CD14-positive monocyte (primary cell): ENCODE measurements around the gene TXNDC17. TPM values are rescaled to one million over a fixed set of nuclear protein-coding genes. Genes with fewer than 3 reads are reported as not detected.

Experiments used
- DNase-seq, 3 donors: peaks; one replicate each; pipeline ENCODE4 v3.0.0-alpha.2; 2011 to 2022
- H2AFZ ChIP-seq: 2 replicates; pipeline ENCODE4 v1.6.0; 2012; ENCODE audit warnings: mild to moderate bottlenecking, low read depth, low read length, inconsistent platforms; ENCODE audit not compliant: insufficient read depth, poor library complexity, severe bottlenecking
- H3K27ac ChIP-seq, 2 donors: 1 replicate in 1 of 2; 2 replicates in 1 of 2; pipeline ENCODE4 v1.5.1; 2012 to 2013; ENCODE audit warnings: low read length in 2 of 2, control low read depth in 1 of 2, inconsistent platforms in 1 of 2, low read depth in 1 of 2, mild to moderate bottlenecking in 1 of 2
- H3K27me3 ChIP-seq, 2 donors: one replicate each; pipeline versions ENCODE4 v1.6.0 to v1.6.1; 2011 to 2013; ENCODE audit warnings: low read length in 2 of 2; ENCODE audit not compliant: control insufficient read depth in 2 of 2, insufficient read depth in 2 of 2
- H3K36me3 ChIP-seq, 2 donors: replicated peaks in 1 of 2; 1 replicate in 1 of 2; 2 replicates in 1 of 2; pipeline versions ENCODE4 v1.5.1 to v1.6.1; 2012 to 2013; ENCODE audit warnings: low read length in 2 of 2, control low read depth in 1 of 2, inconsistent platforms in 1 of 2, mild to moderate bottlenecking in 1 of 2; ENCODE audit not compliant: insufficient read depth in 2 of 2, control insufficient read depth in 1 of 2
- H3K4me1 ChIP-seq, 2 donors: 1 replicate in 1 of 2; 2 replicates in 1 of 2; pipeline versions ENCODE4 v1.5.1 to v1.6.1; 2012 to 2013; ENCODE audit warnings: low read length in 2 of 2, control low read depth in 1 of 2, inconsistent platforms in 1 of 2, mild to moderate bottlenecking in 1 of 2, moderate library complexity in 1 of 2; ENCODE audit not compliant: insufficient read depth in 2 of 2, control insufficient read depth in 1 of 2
- H3K4me2 ChIP-seq: replicated peaks from 2 replicates; pipeline ENCODE3; 2012; ENCODE audit warnings: low read length, moderate library complexity, mild to moderate bottlenecking; ENCODE audit not compliant: poor library complexity, severe bottlenecking; ENCODE audit errors: extremely low read depth
- H3K4me3 ChIP-seq, 3 experiments: fragments of 200-600 bp in 1 of 3; sonication (generic) in 1 of 3; replicated peaks in 1 of 3; 1 replicate in 2 of 3; 2 replicates in 1 of 3; pipeline ENCODE4 v1.5.1; 2011 to 2013; ENCODE audit warnings: low read length in 3 of 3, mild to moderate bottlenecking in 3 of 3, control low read depth in 2 of 3, low read depth in 2 of 3, inconsistent platforms in 1 of 3, moderate library complexity in 1 of 3
- H3K79me2 ChIP-seq: 2 replicates; pipeline ENCODE4 v1.6.0; 2012; ENCODE audit warnings: mild to moderate bottlenecking, control low read depth, inconsistent platforms, low read length, moderate library complexity; ENCODE audit not compliant: insufficient read depth
- H3K9ac ChIP-seq: 2 replicates; pipeline ENCODE4 v1.6.0; 2017; ENCODE audit warnings: low read length, mild to moderate bottlenecking; ENCODE audit not compliant: insufficient read depth, poor library complexity, severe bottlenecking
- H3K9me3 ChIP-seq, 2 donors: replicated peaks in 1 of 2; 1 replicate in 1 of 2; 2 replicates in 1 of 2; pipeline versions ENCODE4 v1.5.1 to v1.6.1; 2012 to 2013; ENCODE audit warnings: low read length in 2 of 2, control low read depth in 1 of 2; ENCODE audit not compliant: control insufficient read depth in 1 of 2, insufficient read depth in 1 of 2
- H4K20me1 ChIP-seq: 2 replicates; pipeline ENCODE4 v1.6.0; 2012; ENCODE audit warnings: mild to moderate bottlenecking, low read length, control low read depth, moderate library complexity; ENCODE audit not compliant: insufficient read depth
- H3K27ac Mint-ChIP-seq, 7 donors: one replicate each; pipeline ENCODE4 v1.8.0; 2020; ENCODE audit warnings: mild to moderate bottlenecking in 7 of 7, mixed read lengths in 7 of 7, moderate library complexity in 6 of 7, inconsistent platforms in 2 of 7
- H3K27me3 Mint-ChIP-seq, 3 donors: one replicate each; pipeline ENCODE4 v1.8.0; 2021 to 2022; ENCODE audit warnings: low read depth in 3 of 3, mild to moderate bottlenecking in 3 of 3, mixed read lengths in 3 of 3, moderate library complexity in 3 of 3, inconsistent platforms in 1 of 3
- H3K36me3 Mint-ChIP-seq, 2 donors: one replicate each; pipeline ENCODE4 v1.8.0; 2020; ENCODE audit warnings: mixed read lengths in 2 of 2, inconsistent platforms in 1 of 2, mild to moderate bottlenecking in 1 of 2
- H3K4me1 Mint-ChIP-seq: one replicate; pipeline ENCODE4 v1.8.0; 2020; ENCODE audit warnings: mild to moderate bottlenecking, mixed read lengths
- H3K4me3 Mint-ChIP-seq, 2 donors: one replicate each; pipeline ENCODE4 v1.8.0; 2020; ENCODE audit warnings: mild to moderate bottlenecking in 2 of 2, mixed read lengths in 2 of 2, moderate library complexity in 1 of 2
- H3K9me3 Mint-ChIP-seq, 7 donors: one replicate each; pipeline ENCODE4 v1.8.0; 2020 to 2022; ENCODE audit warnings: mixed read lengths in 7 of 7, mild to moderate bottlenecking in 6 of 7, moderate library complexity in 6 of 7, inconsistent platforms in 2 of 7
- whole genome bisulfite sequencing: methylation state at CpG from one replicate; pipeline ENCODE4 v1.1.5; 2013; ENCODE audit warnings: missing lambda C conversion rate; ENCODE audit not compliant: insufficient coverage; 5-methylcytosine and 5-hydroxymethylcytosine counted together
- intact Hi-C, 2 donors: fragments of 100-400 bp; cut with micrococcal nuclease; formaldehyde crosslinking; loops; one replicate each; pipeline versions ENCODE4 v1.15.0 to v1.15.1; 2023
- polyA plus RNA-seq, 3 donors: library from polyadenylated mRNA; depleted of rRNA in 1 of 3; unstranded in 2 of 3; stranded (reverse) in 1 of 3; fragments of 300-500 nt in 2 of 3; fragments of >200 nt in 1 of 3; fragmentation: Illumina TruSeq in 2 of 3; gene quantifications; 1 replicate in 2 of 3; 2 replicates in 1 of 3; pipeline ENCODE4 v1.2.3, GENCODE V29; 2012 to 2021
- TF ChIP-seq, protein P1 (sequence below): fragments of 200-600 bp; IDR thresholded peaks from one replicate; pipeline ENCODE4 v1.8.0; 2022; ENCODE audit warnings: antibody characterized with exemption, mild to moderate bottlenecking

TXNDC17 gene
- polyA plus RNA-seq, 3 donors = 88.8 to 357 (median 319) TPM

DNA sequence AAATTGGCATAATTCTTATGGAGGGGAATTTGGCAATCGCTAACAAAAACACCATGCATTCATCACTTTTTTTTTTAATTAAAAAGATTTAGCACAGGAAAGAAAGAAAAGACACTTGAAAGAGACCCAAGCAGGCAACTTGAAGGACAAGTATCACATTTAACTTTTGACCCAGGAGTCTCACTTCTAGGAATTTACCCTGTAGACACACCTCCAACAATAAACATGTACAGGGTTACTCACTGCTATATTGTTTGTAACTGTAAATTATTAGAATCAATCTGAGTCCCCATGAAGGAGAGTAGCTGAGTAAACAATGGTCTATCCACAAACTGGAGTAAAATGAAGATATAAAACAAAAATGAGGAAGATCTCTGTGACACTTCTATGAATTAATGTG, 10.5 kb upstream of the TXNDC17 start:
- no peaks in the 10 kb centered on the region for H3K4me1 ChIP-seq
- H4K20me1 ChIP-seq = no peaks in the 10 kb centered on the region
- no peaks in the 10 kb centered on the region for H3K9me3 Mint-ChIP-seq
- no peak overlapping the region for H3K27ac ChIP-seq
- intact Hi-C loops = no loop called here
- no peaks in the 10 kb centered on the region for H3K9me3 ChIP-seq
- no peaks in the 10 kb centered on the region for H3K27me3 Mint-ChIP-seq
- H3K4me3 ChIP-seq = no peak overlapping the region
- no peak overlapping the region for H3K4me3 Mint-ChIP-seq
- H3K9ac ChIP-seq = no peak overlapping the region
- peaks cover 72 to 89% of the 10 kb centered on the region in 2 donors for H3K36me3 Mint-ChIP-seq
- H3K4me2 ChIP-seq = no peak overlapping the region
- DNase-seq = no peak
- H3K4me1 Mint-ChIP-seq = no peaks in the 10 kb centered on the region
- H2AFZ ChIP-seq = no peak overlapping the region
- no peaks in the 10 kb centered on the region for H3K79me2 ChIP-seq
- H3K36me3 ChIP-seq = peaks cover 34 to 87% of the 10 kb centered on the region in 2 donors
- TF ChIP-seq, protein P1, sequence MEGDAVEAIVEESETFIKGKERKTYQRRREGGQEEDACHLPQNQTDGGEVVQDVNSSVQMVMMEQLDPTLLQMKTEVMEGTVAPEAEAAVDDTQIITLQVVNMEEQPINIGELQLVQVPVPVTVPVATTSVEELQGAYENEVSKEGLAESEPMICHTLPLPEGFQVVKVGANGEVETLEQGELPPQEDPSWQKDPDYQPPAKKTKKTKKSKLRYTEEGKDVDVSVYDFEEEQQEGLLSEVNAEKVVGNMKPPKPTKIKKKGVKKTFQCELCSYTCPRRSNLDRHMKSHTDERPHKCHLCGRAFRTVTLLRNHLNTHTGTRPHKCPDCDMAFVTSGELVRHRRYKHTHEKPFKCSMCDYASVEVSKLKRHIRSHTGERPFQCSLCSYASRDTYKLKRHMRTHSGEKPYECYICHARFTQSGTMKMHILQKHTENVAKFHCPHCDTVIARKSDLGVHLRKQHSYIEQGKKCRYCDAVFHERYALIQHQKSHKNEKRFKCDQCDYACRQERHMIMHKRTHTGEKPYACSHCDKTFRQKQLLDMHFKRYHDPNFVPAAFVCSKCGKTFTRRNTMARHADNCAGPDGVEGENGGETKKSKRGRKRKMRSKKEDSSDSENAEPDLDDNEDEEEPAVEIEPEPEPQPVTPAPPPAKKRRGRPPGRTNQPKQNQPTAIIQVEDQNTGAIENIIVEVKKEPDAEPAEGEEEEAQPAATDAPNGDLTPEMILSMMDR = no peak
- no peak overlapping the region for H3K27ac Mint-ChIP-seq
- WGBS = no CpG with 5 or more reads among the region's 1 CpG
- no peaks in the 10 kb centered on the region for H3K27me3 ChIP-seq

DNA sequence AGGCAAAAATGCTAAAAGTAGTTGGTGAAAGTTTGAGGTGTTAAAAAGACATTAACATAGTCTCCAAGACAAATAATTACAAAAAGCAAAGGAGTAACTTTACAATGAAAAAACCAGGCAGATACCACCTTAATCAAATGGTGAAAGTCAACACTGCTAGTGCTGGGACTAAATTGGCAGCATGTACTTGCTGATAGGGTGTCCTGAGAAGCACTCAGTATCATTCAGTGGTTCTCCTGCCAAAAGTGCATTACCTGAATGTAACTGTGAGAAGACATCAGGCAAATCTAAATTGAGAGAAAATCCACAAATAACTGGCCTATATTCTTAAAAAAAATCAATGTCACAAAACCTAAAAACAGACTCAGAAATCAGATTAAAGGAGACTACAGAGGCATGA, 8.3 kb upstream of the TXNDC17 start:
- H3K4me1 ChIP-seq = no peaks in the 10 kb centered on the region
- H3K27ac Mint-ChIP-seq = no peak overlapping the region
- no peak overlapping the region for H3K9ac ChIP-seq
- peaks cover 59 to 71% of the 10 kb centered on the region in 2 donors for H3K36me3 Mint-ChIP-seq
- no peak overlapping the region for H2AFZ ChIP-seq
- no peak overlapping the region for H3K4me2 ChIP-seq
- H3K27me3 ChIP-seq = no peaks in the 10 kb centered on the region
- H3K27ac ChIP-seq = no peak overlapping the region
- H3K9me3 Mint-ChIP-seq = no peaks in the 10 kb centered on the region
- H3K4me1 Mint-ChIP-seq = no peaks in the 10 kb centered on the region
- no peak overlapping the region for H3K4me3 ChIP-seq
- no peaks in the 10 kb centered on the region for H3K79me2 ChIP-seq
- H4K20me1 ChIP-seq = no peaks in the 10 kb centered on the region
- H3K27me3 Mint-ChIP-seq = no peaks in the 10 kb centered on the region
- no peaks in the 10 kb centered on the region for H3K9me3 ChIP-seq
- TF ChIP-seq, protein P1 = no peak
- DNase-seq = no peak
- H3K4me3 Mint-ChIP-seq = no peak overlapping the region
- intact Hi-C loops = no loop called here
- peaks cover 23 to 66% of the 10 kb centered on the region in 2 donors for H3K36me3 ChIP-seq
